PC-9 (cell line): ENCODE measurements around the gene EIF5AL1. TPM values are rescaled to one million over a fixed set of nuclear protein-coding genes. Genes with fewer than 3 reads are reported as not detected.
A peak's percentile ranks its signal among the peaks of the same experiment; 100 is the strongest.

Experiments used
- BruUV-seq: library from RNA; stranded (reverse); fragments of 400-500 nt; replicated peaks from 2 replicates; lab custom pipeline; 2021; lab: Mats Ljungman, UMichigan
- CTCF ChIA-PET: fragments of 300-600 bp; sonication (Branson Sonifier 250); formaldehyde crosslinking; loops from one replicate; lab custom pipeline; 2022; ENCODE audit warnings: antibody characterized with exemption; lab: Charles Lee
- POLR2A ChIA-PET: fragments of 300-600 bp; sonication (Branson Sonifier 250); formaldehyde crosslinking; loops from one replicate; lab custom pipeline; 2022; ENCODE audit warnings: antibody characterized with exemption; ENCODE audit not compliant: unreplicated experiment; lab: Charles Lee
- DNase-seq, 2 experiments: peaks; one replicate each; pipeline versions ENCODE4 v3.0.0 to v3.0.0-alpha.2; 2015 to 2022; ENCODE audit warnings: mixed read lengths in 1 of 2
- H2AFZ ChIP-seq: fragments of 200-600 bp; sonication (generic); 2 replicates; pipeline ENCODE4 v1.8.1; 2017; ENCODE audit warnings: antibody characterized with exemption
- H3F3A ChIP-seq: fragments of 200-600 bp; sonication (generic); 2 replicates; pipeline ENCODE4 v1.8.1; 2017; ENCODE audit warnings: antibody characterized with exemption, mild to moderate bottlenecking, low read depth; ENCODE audit not compliant: insufficient read depth
- H3K27ac ChIP-seq: fragments of 200-600 bp; sonication (generic); 2 replicates; pipeline ENCODE4 v1.6.1; 2016; ENCODE audit warnings: mixed run types
- H3K27me3 ChIP-seq: fragments of 200-600 bp; sonication (generic); 2 replicates; pipeline ENCODE4 v1.6.1; 2016; ENCODE audit warnings: low read depth, mixed run types; ENCODE audit not compliant: insufficient read depth
- H3K36me3 ChIP-seq: fragments of 200-600 bp; sonication (generic); 2 replicates; pipeline ENCODE4 v1.6.1; 2016; ENCODE audit warnings: low read depth, mixed run types
- H3K4me1 ChIP-seq: fragments of 200-600 bp; sonication (generic); replicated peaks from 2 replicates; pipeline ENCODE4 v1.6.1; 2016; ENCODE audit warnings: mixed run types; ENCODE audit not compliant: insufficient read depth
- H3K4me2 ChIP-seq: fragments of 200-600 bp; sonication (generic); 2 replicates; pipeline ENCODE4 v1.6.1; 2017; ENCODE audit warnings: mixed run types
- H3K4me3 ChIP-seq: fragments of 200-600 bp; sonication (generic); 2 replicates; pipeline ENCODE4 v1.6.1; 2016; ENCODE audit warnings: mixed run types
- H3K79me2 ChIP-seq: fragments of 200-600 bp; sonication (generic); 2 replicates; pipeline ENCODE4 v1.6.1; 2017; ENCODE audit warnings: low read depth, mixed run types
- H3K9me2 ChIP-seq: fragments of 200-600 bp; sonication (generic); 2 replicates; pipeline ENCODE4 v1.8.1; 2017; ENCODE audit warnings: mild to moderate bottlenecking; ENCODE audit not compliant: insufficient read depth
- H3K9me3 ChIP-seq: fragments of 200-600 bp; sonication (generic); 2 replicates; pipeline ENCODE4 v1.8.1; 2016; ENCODE audit warnings: low read depth; ENCODE audit not compliant: insufficient read depth
- H4K20me1 ChIP-seq: fragments of 200-600 bp; sonication (generic); 2 replicates; pipeline ENCODE4 v1.8.1; 2017; ENCODE audit not compliant: insufficient read depth
- EZH2 ChIP-seq: fragments of 200-600 bp; sonication (generic); IDR thresholded peaks from 2 replicates; pipeline ENCODE4 v1.8.0; 2017; ENCODE audit warnings: antibody characterized with exemption, low read depth
- intact Hi-C: fragments of 100-400 bp; cut with micrococcal nuclease; formaldehyde crosslinking; loops from one replicate; pipeline ENCODE4 v1.10.0; 2022; ENCODE audit not compliant: unreplicated experiment
- total RNA-seq: library from RNA; stranded (reverse); gene quantifications from 2 replicates; pipeline ENCODE4 v1.2.3, GENCODE V29; 2021
- TF ChIP-seq, protein P1 (sequence below): fragments of 200-600 bp; sonication (generic); conservative IDR thresholded peaks from 2 replicates; pipeline ENCODE4 v1.6.1; 2017; ENCODE audit warnings: mixed run types, antibody characterized with exemption, mild to moderate bottlenecking, moderate library complexity

Gene EIF5AL1
- total RNA-seq, 1 experiment from 2014 or later: 0.48 TPM

DNA sequence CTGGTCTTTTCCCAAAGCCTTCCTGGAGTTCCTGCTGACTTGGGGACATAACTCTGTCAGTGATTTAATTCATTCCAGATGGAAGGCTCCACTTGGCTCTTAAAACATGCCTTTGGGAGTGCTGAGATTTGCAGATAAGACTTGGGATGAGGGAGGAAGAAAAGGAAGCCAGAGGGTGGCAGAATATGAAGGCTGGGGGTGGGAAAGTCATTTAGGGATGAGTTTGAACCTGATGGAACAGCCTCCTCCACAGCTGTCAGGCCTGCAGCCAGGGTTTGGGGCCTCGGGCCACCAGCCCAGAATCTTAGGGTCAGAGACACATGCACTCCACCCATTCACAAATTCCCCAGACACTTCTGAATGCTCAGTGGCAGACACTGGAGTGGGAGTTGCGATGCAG, 28.4 kb upstream of the EIF5AL1 start:
- ChIA-PET POLR2A (no interaction called here), CTCF (no interaction called here)
- no peak for TF ChIP-seq EZH2
- TF ChIP-seq, protein P1, sequence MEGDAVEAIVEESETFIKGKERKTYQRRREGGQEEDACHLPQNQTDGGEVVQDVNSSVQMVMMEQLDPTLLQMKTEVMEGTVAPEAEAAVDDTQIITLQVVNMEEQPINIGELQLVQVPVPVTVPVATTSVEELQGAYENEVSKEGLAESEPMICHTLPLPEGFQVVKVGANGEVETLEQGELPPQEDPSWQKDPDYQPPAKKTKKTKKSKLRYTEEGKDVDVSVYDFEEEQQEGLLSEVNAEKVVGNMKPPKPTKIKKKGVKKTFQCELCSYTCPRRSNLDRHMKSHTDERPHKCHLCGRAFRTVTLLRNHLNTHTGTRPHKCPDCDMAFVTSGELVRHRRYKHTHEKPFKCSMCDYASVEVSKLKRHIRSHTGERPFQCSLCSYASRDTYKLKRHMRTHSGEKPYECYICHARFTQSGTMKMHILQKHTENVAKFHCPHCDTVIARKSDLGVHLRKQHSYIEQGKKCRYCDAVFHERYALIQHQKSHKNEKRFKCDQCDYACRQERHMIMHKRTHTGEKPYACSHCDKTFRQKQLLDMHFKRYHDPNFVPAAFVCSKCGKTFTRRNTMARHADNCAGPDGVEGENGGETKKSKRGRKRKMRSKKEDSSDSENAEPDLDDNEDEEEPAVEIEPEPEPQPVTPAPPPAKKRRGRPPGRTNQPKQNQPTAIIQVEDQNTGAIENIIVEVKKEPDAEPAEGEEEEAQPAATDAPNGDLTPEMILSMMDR: no peak
- H2AFZ ChIP-seq: no peak overlapping the region
- H3K4me3 ChIP-seq: no peak overlapping the region
- H3K36me3 ChIP-seq: no peaks in the 10 kb centered on the region
- H3K9me2 ChIP-seq: no peaks in the 10 kb centered on the region
- no peak overlapping the region for H3K4me2 ChIP-seq
- no peaks in the 10 kb centered on the region for H3F3A ChIP-seq
- peaks cover 14% of the 10 kb centered on the region for H3K4me1 ChIP-seq
- no peaks in the 10 kb centered on the region for H3K27me3 ChIP-seq
- H3K79me2 ChIP-seq: no peaks in the 10 kb centered on the region
- no peak for DNase-seq
- no peak overlapping the region for H3K27ac ChIP-seq
- BruUV-seq: no TSS peak
- intact Hi-C loops: no loop called here
- no peaks in the 10 kb centered on the region for H3K9me3 ChIP-seq
- H4K20me1 ChIP-seq: no peaks in the 10 kb centered on the region

DNA sequence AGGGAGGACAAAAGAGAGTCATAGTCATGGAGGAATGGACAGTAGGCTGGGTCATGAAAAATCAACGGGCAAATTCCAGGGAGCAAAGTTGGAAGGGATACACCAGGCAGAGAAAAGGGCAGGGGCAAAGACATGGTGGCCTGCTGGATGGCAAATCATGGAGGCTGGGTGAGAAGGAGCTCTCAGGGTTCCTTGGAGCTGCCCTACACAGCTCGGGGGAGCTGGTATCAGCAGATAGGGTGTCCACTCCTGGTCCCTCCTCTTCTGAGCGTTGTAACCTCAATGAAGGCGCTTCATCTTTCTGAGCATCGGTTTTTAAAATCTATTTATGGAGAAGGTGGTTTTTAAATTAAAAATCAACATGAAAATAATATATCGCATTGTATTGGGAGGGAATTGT, 27.9 kb upstream of the EIF5AL1 start:
- H3K4me2 ChIP-seq: no peak overlapping the region
- no peaks in the 10 kb centered on the region for H3F3A ChIP-seq
- DNase-seq: no peak
- no peaks in the 10 kb centered on the region for H3K36me3 ChIP-seq
- intact Hi-C loops: no loop called here
- no peaks in the 10 kb centered on the region for H3K79me2 ChIP-seq
- H3K9me2 ChIP-seq: no peaks in the 10 kb centered on the region
- ChIA-PET POLR2A (no interaction called here), CTCF (no interaction called here)
- no peak overlapping the region for H3K4me3 ChIP-seq
- H3K27me3 ChIP-seq: no peaks in the 10 kb centered on the region
- no peaks in the 10 kb centered on the region for H4K20me1 ChIP-seq
- no TSS peak for BruUV-seq
- no peaks in the 10 kb centered on the region for H3K9me3 ChIP-seq
- H2AFZ ChIP-seq: no peak overlapping the region
- no peak overlapping the region for H3K27ac ChIP-seq
- H3K4me1 ChIP-seq: peaks cover 15% of the 10 kb centered on the region
- TF ChIP-seq, protein P1: no peak
- no peak for TF ChIP-seq EZH2

DNA sequence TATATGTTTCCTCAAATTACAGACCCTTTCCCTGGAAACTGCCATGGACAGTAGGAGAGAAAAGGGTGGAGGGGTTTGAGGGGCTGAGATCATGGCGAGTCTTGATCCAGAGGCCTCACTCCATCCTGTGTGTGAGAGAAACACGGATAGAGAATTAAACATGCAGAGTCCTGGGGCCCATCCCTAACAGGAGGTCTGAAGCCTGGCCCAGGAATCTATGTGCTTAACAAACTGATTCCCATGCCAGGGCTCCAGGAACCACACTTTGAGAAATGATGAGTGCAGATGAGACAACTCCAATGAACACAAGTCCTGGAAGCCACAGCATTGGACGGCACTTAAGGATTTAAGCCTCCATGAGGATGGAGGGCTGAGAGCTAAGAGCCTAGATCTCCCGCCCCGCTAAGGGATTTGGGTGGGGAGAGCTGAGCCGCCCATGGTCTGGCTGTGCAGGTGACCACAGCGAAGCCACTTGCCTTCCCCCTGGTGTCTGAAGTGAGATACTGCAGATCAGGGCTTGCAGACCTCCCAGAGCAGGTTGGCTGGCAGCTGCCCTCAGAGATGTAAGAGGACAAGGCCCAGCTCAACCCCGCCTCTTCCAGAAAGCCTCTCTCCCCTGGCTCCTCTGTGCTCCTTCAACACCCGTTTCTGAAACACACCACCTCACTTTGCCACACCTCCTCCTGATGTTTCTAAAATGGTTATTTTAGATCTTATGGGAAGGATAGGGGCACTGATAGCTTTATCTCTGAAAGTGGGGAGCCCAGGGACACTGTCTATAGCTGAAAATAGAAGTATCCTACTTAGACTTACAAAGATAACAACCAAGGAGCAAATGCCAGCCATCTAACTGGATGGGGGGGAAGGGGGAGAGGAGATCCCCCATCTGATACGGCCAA, 24.8 kb upstream of the EIF5AL1 start:
- BruUV-seq: TSS peak; percentile 65
- TF ChIP-seq, protein P1: peak; percentile 70
- TF ChIP-seq EZH2: no peak
- Histone ChIP-seq H3K4me1 (peaks cover 15% of the 10 kb centered on the region), H3K79me2 (no peaks in the 10 kb centered on the region), H4K20me1 (no peaks in the 10 kb centered on the region), H3K27me3 (no peaks in the 10 kb centered on the region), H3K36me3 (no peaks in the 10 kb centered on the region), H3K4me3 (no peak overlapping the region), H2AFZ (no peak overlapping the region), H3F3A (no peaks in the 10 kb centered on the region), H3K9me3 (no peaks in the 10 kb centered on the region), H3K9me2 (no peaks in the 10 kb centered on the region), H3K27ac (peak overlapping the region; percentile 11; the same call in 1 of the 2 replicates), H3K4me2 (peak overlapping the region; percentile 45)
- peak in 1 of 2 experiments; percentile 57 for DNase-seq
- CTCF ChIA-PET: interaction anchor here (0.6 to 1.8 kb wide), 3 partner anchors 14 to 113 kb away, joined by 3 to 12 read pairs (median 4); no protein-coding TSS in a partner anchor
- POLR2A ChIA-PET: interaction anchor here (0.6 kb wide), 2 partner anchors 636 to 946 kb away, joined by 3 to 6 read pairs; no protein-coding TSS in a partner anchor
- intact Hi-C loops: loop anchor here (1.0 to 5.0 kb wide), 3 partner anchors 43 to 115 kb away; partner anchors contain the start of gene ZCCHC24
